ENCODE measurements around the gene ANKRD33B.
A peak's percentile ranks its signal among the peaks of the same experiment; 100 is the strongest.
"Not testable (repeated sequence)": the region's sequence is repeated elsewhere in the genome, so short reads cannot be mapped to it uniquely, and the experiment has no call there.

The ANKRD33B gene

GRCh38 chr5:10617103-10617502, 53.2 kb downstream of the ANKRD33B start:
- DNase-seq (ENCODE audit: low read depth in 2 of 2): no peak

- no peak for DNase-seq (ENCODE audit: low read depth in 2 of 2)
Observed at GRCh38 chr5:10618311-10618710, 54.4 kb downstream of the ANKRD33B start.

GRCh38 chr5:10619649-10620048, 55.8 kb downstream of the ANKRD33B start:
- no peak for DNase-seq (ENCODE audit: low read depth in 2 of 2)

GRCh38 chr5:10620346-10620745, 56.5 kb downstream of the ANKRD33B start:
- no peak for DNase-seq (ENCODE audit: low read depth in 2 of 2)

GRCh38 chr5:10621832-10622231, 58.0 kb downstream of the ANKRD33B start:
- DNase-seq (ENCODE audit: low read depth in 2 of 2): no peak

GRCh38 chr5:10622810-10623209, 58.9 kb downstream of the ANKRD33B start:
- no peak for DNase-seq (ENCODE audit: low read depth in 2 of 2)

GRCh38 chr5:10623305-10623910, 59.5 kb downstream of the ANKRD33B start:
- no peak for DNase-seq (ENCODE audit: low read depth in 2 of 2)

- DNase-seq (ENCODE audit: low read depth in 2 of 2): no peak
Observed at GRCh38 chr5:10624206-10624605, 60.3 kb downstream of the ANKRD33B start.

- DNase-seq (ENCODE audit: low read depth in 2 of 2): no peak
Observed at GRCh38 chr5:10624679-10625078, 60.8 kb downstream of the ANKRD33B start.

GRCh38 chr5:10625700-10626472, 62.0 kb downstream of the ANKRD33B start:
- DNase-seq (ENCODE audit: low read depth in 2 of 2): no peak

- no peak for DNase-seq (ENCODE audit: low read depth in 2 of 2)
Observed at GRCh38 chr5:10626473-10627013, 62.7 kb downstream of the ANKRD33B start.

- no peak for DNase-seq (ENCODE audit: low read depth in 2 of 2)
Observed at GRCh38 chr5:10627160-10627701, 63.4 kb downstream of the ANKRD33B start.

- DNase-seq (ENCODE audit: low read depth in 2 of 2): no peak
Observed at GRCh38 chr5:10628601-10629000, 64.7 kb downstream of the ANKRD33B start.

- no peak for DNase-seq (ENCODE audit: low read depth in 2 of 2)
Observed at GRCh38 chr5:10629682-10630081, 65.8 kb downstream of the ANKRD33B start.

- DNase-seq (ENCODE audit: low read depth in 2 of 2): no peak
Observed at GRCh38 chr5:10630126-10630525, 66.3 kb downstream of the ANKRD33B start.

- not testable (repeated sequence) for DNase-seq (ENCODE audit: low read depth in 2 of 2)
Observed at GRCh38 chr5:10630744-10631143, 66.9 kb downstream of the ANKRD33B start.

GRCh38 chr5:10631316-10631996, 67.6 kb downstream of the ANKRD33B start:
- DNase-seq (ENCODE audit: low read depth in 2 of 2): no peak

GRCh38 chr5:10632110-10632761, 68.4 kb downstream of the ANKRD33B start:
- peak in 1 of 2 donors; percentile 3 for DNase-seq (ENCODE audit: low read depth in 2 of 2)

GRCh38 chr5:10633271-10634049, 69.6 kb downstream of the ANKRD33B start:
- no peak for DNase-seq (ENCODE audit: low read depth in 2 of 2)

GRCh38 chr5:10634050-10634449, 70.2 kb downstream of the ANKRD33B start:
- no peak for DNase-seq (ENCODE audit: low read depth in 2 of 2)

GRCh38 chr5:10634562-10634961, 70.7 kb downstream of the ANKRD33B start:
- DNase-seq (ENCODE audit: low read depth in 2 of 2): no peak

Data from stimulated activated CD4-positive, alpha-beta T cell treated with anti-CD3 and anti-CD28 coated beads, Interleukin-1b, Interleukin-23, amount 100 ng/mL, for 1 hour (primary cell).